K562 (cell line): Measurements from ENCODE around the gene XIRP1. TPM values are rescaled to one million over a fixed set of nuclear protein-coding genes. Genes with fewer than 3 reads are reported as not detected.

Experiments used
- NFE2L1 ChIP-seq: fragments of 450-650 bp; IDR thresholded peaks from 2 replicates; pipeline ENCODE4 v1.6.1; 2016; ENCODE audit warnings: missing genetic modification characterization, low read depth, mild to moderate bottlenecking, missing compliant biosample characterization, moderate library complexity, borderline replicate concordance
- PRPF4 ChIP-seq: fragments of 200-400 bp; formaldehyde crosslinking; IDR thresholded peaks from one replicate; pipeline ENCODE4 v1.6.1; 2017; ENCODE audit warnings: low read length, low read depth, mild to moderate bottlenecking; ENCODE audit not compliant: insufficient read depth, poor library complexity, severe bottlenecking
- TAF1 ChIP-seq: IDR thresholded peaks from 2 replicates; pipeline ENCODE4 v1.6.1; 2011; ENCODE audit warnings: mild to moderate bottlenecking, low read length, moderate library complexity; ENCODE audit not compliant: insufficient read depth, control insufficient read depth, severe bottlenecking; ENCODE audit errors: extremely low read depth
- YY1 ChIP-seq, 3 experiments: IDR thresholded peaks; 2 replicates each; pipeline ENCODE4 v1.6.1; 2011; ENCODE audit warnings: low read length in 2 of 3, mild to moderate bottlenecking in 2 of 3, moderate library complexity in 2 of 3, borderline replicate concordance in 1 of 3, control low read depth in 1 of 3, low read depth in 1 of 3; ENCODE audit not compliant: insufficient read depth in 3 of 3, insufficient replicate concordance in 2 of 3, control insufficient read depth in 1 of 3, insufficient read length in 1 of 3; ENCODE audit errors: extremely low read depth in 1 of 3
- ZNF354B ChIP-seq: fragments of 250-450 bp; sonication (Bioruptor Pico); IDR thresholded peaks from 2 replicates; pipeline ENCODE4 v1.4.0; 2020
- polyA plus RNA-seq, 8 experiments: library from polyadenylated mRNA; depleted of rRNA in 4 of 8; stranded (reverse) in 5 of 8; unstranded in 3 of 8; fragments of >200 nt; fragmentation: Nextera tagmentation in 2 of 8; fragmentation: Illumina TruSeq in 1 of 8; extraction: Ambion mirVana in 2 of 8; extraction: Trizol in 1 of 8; gene quantifications; 2 replicates each; pipeline versions ENCODE4 v1.2.1 to v1.2.3, GENCODE V29; 2011 to 2014; ENCODE audit warnings: inconsistent platforms in 1 of 8, missing spikeins in 1 of 8
- total RNA-seq, 7 experiments: library from RNA; depleted of rRNA in 6 of 7; stranded (reverse); fragments of >200 nt in 6 of 7; fragmentation: Illumina TruSeq in 2 of 7; extraction: Trizol in 2 of 7; gene quantifications; 2 replicates each; pipeline versions ENCODE4 v1.2.1 to v1.2.3, GENCODE V29; 2011 to 2021; ENCODE audit warnings: low replicate concordance in 1 of 7
- TF ChIP-seq, protein P1 (sequence below), 2 experiments: fragments of 450-650 bp in 1 of 2; sonication (generic) in 1 of 2; formaldehyde crosslinking in 1 of 2; IDR thresholded peaks; 2 replicates each; pipeline versions ENCODE4 v1.7.1 to v1.9.0; 2016 to 2022; ENCODE audit warnings: inconsistent platforms in 1 of 2, mild to moderate bottlenecking in 1 of 2, missing genetic modification reagents in 1 of 2
- TF ChIP-seq, protein P2 (sequence below): sonication (generic); formaldehyde crosslinking; IDR thresholded peaks from 2 replicates; pipeline ENCODE4 v1.8.0; 2022; ENCODE audit warnings: mild to moderate bottlenecking, missing genetic modification reagents
- TF ChIP-seq, protein P3 (sequence below): fragments of 450-650 bp; conservative IDR thresholded peaks from 2 replicates; pipeline ENCODE4 v1.6.1; 2016; ENCODE audit warnings: missing genetic modification characterization, low read depth, mild to moderate bottlenecking, control low read depth, missing compliant biosample characterization

The XIRP1 gene
- total and polyA plus RNA-seq, 9 of the 15 experiments (the other 6 are each of a cell fraction or from before 2014, with no cell fraction given) = 0.03 to 0.27 (median 0.08) TPM; not detected in 3

DNA sequence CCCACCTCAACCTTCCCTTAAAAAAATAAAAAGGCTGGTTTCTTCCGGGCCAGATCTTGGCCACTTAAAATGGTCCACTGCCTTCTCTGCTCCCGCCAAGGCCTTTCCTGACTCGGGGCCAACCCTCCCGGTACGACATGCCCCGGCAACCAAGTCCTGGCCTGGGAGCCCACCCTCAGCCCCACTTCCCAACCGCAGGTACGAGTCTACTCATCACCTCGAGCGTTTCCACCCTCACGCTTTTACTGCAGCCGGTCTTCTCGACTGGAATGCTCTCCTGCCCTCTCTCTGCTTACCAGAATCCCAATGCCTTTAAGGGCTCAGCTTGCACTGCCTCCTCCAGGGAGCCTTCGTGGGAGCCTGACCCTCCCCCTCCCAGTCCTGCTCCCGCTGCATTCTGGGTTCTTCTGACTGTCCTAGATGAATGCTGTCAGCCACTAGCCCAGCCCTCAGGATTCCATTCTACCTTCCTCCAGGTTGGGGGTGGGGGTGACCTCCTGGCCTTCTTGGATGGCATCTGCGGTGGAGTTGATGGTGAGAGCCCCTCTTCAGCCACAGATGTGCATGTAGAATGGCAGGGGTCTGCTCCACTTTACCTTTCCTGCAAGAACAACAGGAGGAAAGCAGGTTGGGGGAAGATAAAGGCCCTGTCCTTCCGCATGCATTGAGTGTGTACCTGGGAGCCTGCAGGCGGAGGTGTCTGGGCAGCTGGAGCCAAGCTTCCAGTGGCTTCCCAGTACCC, 37.9 kb downstream of the XIRP1 start (continued):
- TF ChIP-seq, protein P1, sequence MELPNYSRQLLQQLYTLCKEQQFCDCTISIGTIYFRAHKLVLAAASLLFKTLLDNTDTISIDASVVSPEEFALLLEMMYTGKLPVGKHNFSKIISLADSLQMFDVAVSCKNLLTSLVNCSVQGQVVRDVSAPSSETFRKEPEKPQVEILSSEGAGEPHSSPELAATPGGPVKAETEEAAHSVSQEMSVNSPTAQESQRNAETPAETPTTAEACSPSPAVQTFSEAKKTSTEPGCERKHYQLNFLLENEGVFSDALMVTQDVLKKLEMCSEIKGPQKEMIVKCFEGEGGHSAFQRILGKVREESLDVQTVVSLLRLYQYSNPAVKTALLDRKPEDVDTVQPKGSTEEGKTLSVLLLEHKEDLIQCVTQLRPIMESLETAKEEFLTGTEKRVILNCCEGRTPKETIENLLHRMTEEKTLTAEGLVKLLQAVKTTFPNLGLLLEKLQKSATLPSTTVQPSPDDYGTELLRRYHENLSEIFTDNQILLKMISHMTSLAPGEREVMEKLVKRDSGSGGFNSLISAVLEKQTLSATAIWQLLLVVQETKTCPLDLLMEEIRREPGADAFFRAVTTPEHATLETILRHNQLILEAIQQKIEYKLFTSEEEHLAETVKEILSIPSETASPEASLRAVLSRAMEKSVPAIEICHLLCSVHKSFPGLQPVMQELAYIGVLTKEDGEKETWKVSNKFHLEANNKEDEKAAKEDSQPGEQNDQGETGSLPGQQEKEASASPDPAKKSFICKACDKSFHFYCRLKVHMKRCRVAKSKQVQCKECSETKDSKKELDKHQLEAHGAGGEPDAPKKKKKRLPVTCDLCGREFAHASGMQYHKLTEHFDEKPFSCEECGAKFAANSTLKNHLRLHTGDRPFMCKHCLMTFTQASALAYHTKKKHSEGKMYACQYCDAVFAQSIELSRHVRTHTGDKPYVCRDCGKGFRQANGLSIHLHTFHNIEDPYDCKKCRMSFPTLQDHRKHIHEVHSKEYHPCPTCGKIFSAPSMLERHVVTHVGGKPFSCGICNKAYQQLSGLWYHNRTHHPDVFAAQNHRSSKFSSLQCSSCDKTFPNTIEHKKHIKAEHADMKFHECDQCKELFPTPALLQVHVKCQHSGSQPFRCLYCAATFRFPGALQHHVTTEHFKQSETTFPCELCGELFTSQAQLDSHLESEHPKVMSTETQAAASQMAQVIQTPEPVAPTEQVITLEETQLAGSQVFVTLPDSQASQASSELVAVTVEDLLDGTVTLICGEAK (IDR thresholded peaks at IDR 0.05) = peak; percentile 54
- TF ChIP-seq, protein P1 (CRISPR knock-in tag; IDR thresholded peaks at IDR 0.05) = no peak
- TF ChIP-seq NFE2L1 (tag) (no peak), ZNF354B (CRISPR knock-in tag) (no peak), PRPF4 (no peak), YY1 (IDR thresholded peaks at IDR 0.05; ENCODE audit: borderline replicate concordance in 1 of 3, control insufficient read depth in 1 of 3, extremely low read depth in 1 of 3, insufficient read depth in 3 of 3, insufficient read length in 1 of 3, insufficient replicate concordance in 2 of 3, low read depth in 1 of 3, low read length in 2 of 3) (peak in 1 of 3 experiments; percentile 37), TAF1 (peak; percentile 45)
- TF ChIP-seq, protein P2, sequence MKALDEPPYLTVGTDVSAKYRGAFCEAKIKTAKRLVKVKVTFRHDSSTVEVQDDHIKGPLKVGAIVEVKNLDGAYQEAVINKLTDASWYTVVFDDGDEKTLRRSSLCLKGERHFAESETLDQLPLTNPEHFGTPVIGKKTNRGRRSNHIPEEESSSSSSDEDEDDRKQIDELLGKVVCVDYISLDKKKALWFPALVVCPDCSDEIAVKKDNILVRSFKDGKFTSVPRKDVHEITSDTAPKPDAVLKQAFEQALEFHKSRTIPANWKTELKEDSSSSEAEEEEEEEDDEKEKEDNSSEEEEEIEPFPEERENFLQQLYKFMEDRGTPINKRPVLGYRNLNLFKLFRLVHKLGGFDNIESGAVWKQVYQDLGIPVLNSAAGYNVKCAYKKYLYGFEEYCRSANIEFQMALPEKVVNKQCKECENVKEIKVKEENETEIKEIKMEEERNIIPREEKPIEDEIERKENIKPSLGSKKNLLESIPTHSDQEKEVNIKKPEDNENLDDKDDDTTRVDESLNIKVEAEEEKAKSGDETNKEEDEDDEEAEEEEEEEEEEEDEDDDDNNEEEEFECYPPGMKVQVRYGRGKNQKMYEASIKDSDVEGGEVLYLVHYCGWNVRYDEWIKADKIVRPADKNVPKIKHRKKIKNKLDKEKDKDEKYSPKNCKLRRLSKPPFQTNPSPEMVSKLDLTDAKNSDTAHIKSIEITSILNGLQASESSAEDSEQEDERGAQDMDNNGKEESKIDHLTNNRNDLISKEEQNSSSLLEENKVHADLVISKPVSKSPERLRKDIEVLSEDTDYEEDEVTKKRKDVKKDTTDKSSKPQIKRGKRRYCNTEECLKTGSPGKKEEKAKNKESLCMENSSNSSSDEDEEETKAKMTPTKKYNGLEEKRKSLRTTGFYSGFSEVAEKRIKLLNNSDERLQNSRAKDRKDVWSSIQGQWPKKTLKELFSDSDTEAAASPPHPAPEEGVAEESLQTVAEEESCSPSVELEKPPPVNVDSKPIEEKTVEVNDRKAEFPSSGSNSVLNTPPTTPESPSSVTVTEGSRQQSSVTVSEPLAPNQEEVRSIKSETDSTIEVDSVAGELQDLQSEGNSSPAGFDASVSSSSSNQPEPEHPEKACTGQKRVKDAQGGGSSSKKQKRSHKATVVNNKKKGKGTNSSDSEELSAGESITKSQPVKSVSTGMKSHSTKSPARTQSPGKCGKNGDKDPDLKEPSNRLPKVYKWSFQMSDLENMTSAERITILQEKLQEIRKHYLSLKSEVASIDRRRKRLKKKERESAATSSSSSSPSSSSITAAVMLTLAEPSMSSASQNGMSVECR (CRISPR knock-in tag) = 0 out of 2 replicates have a peak, but pooled peaks have one; percentile 52
- TF ChIP-seq, protein P3, sequence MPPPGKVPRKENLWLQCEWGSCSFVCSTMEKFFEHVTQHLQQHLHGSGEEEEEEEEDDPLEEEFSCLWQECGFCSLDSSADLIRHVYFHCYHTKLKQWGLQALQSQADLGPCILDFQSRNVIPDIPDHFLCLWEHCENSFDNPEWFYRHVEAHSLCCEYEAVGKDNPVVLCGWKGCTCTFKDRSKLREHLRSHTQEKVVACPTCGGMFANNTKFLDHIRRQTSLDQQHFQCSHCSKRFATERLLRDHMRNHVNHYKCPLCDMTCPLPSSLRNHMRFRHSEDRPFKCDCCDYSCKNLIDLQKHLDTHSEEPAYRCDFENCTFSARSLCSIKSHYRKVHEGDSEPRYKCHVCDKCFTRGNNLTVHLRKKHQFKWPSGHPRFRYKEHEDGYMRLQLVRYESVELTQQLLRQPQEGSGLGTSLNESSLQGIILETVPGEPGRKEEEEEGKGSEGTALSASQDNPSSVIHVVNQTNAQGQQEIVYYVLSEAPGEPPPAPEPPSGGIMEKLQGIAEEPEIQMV (tag) = no peak
